Hepatocyte (in vitro differentiated cells): ENCODE data around the gene RANBP3. TPM values are rescaled to one million over a fixed set of nuclear protein-coding genes. Genes with fewer than 3 reads are reported as not detected.

ENCODE experiments used
- DNase-seq: peaks from one replicate; pipeline ENCODE4 v3.0.0-alpha.2; 2016; ENCODE audit warnings: low spot score
- H2AFZ ChIP-seq: fragments of 200-600 bp; sonication (generic); 2 replicates; pipeline ENCODE4 v1.6.0; 2016; ENCODE audit warnings: antibody characterized with exemption, mild to moderate bottlenecking
- H3K27ac ChIP-seq: fragments of 200-600 bp; sonication (generic); 2 replicates; pipeline ENCODE4 v1.5.1; 2016; ENCODE audit warnings: mild to moderate bottlenecking
- H3K27me3 ChIP-seq: fragments of 200-600 bp; sonication (generic); 2 replicates; pipeline ENCODE4 v1.6.1; 2016
- H3K36me3 ChIP-seq: fragments of 200-600 bp; sonication (generic); replicated peaks from 2 replicates; pipeline ENCODE4 v1.5.1; 2016; ENCODE audit warnings: low read depth; ENCODE audit not compliant: insufficient read depth
- H3K4me1 ChIP-seq: fragments of 200-600 bp; sonication (generic); 2 replicates; pipeline ENCODE4 v1.5.1; 2016; ENCODE audit warnings: mild to moderate bottlenecking, moderate library complexity; ENCODE audit not compliant: insufficient read depth
- H3K4me2 ChIP-seq: fragments of 200-600 bp; sonication (generic); 2 replicates; pipeline ENCODE4 v1.6.0; 2016
- H3K4me3 ChIP-seq: fragments of 200-600 bp; sonication (generic); 2 replicates; pipeline ENCODE4 v1.5.1; 2016; ENCODE audit warnings: mild to moderate bottlenecking
- H3K79me2 ChIP-seq: fragments of 200-600 bp; sonication (generic); 2 replicates; pipeline ENCODE4 v1.6.0; 2017; ENCODE audit warnings: mild to moderate bottlenecking
- H3K9me2 ChIP-seq: fragments of 200-600 bp; sonication (generic); replicated peaks from 2 replicates; pipeline ENCODE4 v1.6.0; 2017; ENCODE audit warnings: mild to moderate bottlenecking; ENCODE audit not compliant: insufficient read depth
- H3K9me3 ChIP-seq: fragments of 200-600 bp; sonication (generic); 2 replicates; pipeline ENCODE4 v1.5.1; 2016; ENCODE audit warnings: low read depth, mild to moderate bottlenecking
- H4K20me1 ChIP-seq: fragments of 200-600 bp; sonication (generic); 2 replicates; pipeline ENCODE4 v1.6.0; 2016; ENCODE audit warnings: mild to moderate bottlenecking; ENCODE audit not compliant: insufficient read depth, poor library complexity, severe bottlenecking
- EZH2 ChIP-seq: fragments of 200-600 bp; sonication (generic); IDR thresholded peaks from 2 replicates; pipeline ENCODE4 v1.6.1; 2016; ENCODE audit warnings: antibody characterized with exemption, mild to moderate bottlenecking, borderline replicate concordance
- EZH2phosphoT487 ChIP-seq: fragments of 200-600 bp; sonication (generic); IDR thresholded peaks from one replicate; pipeline ENCODE4 v1.6.1; 2018; ENCODE audit warnings: antibody characterized with exemption, mild to moderate bottlenecking, low read depth, moderate library complexity; ENCODE audit not compliant: unreplicated experiment, severe bottlenecking
- WGBS: methylation state at CpG from one replicate; pipeline ENCODE4 v1.1.6; 2016; ENCODE audit warnings: low lambda C conversion rate; ENCODE audit errors: missing lambda C conversion rate; 5-methylcytosine and 5-hydroxymethylcytosine counted together
- polyA plus RNA-seq: library from polyadenylated mRNA; unstranded; fragments of >200 nt; fragmentation: Nextera tagmentation; extraction: Ambion mirVana; gene quantifications from 2 replicates; pipeline ENCODE4 v1.2.1, GENCODE V29; 2016
- total RNA-seq: library from RNA; depleted of rRNA; stranded (reverse); fragments of >200 nt; gene quantifications from 2 replicates; pipeline ENCODE4 v1.2.3, GENCODE V29; 2014
- TF ChIP-seq, protein P1 (sequence below): fragments of 200-600 bp; sonication (generic); IDR thresholded peaks from 2 replicates; pipeline ENCODE4 v1.5.1; 2016; ENCODE audit warnings: antibody characterized with exemption, mild to moderate bottlenecking; ENCODE audit not compliant: poor library complexity

The RANBP3 gene
- total and polyA plus RNA-seq, 2 experiments from 2014 or later = 10.4 to 51.0 TPM

DNA sequence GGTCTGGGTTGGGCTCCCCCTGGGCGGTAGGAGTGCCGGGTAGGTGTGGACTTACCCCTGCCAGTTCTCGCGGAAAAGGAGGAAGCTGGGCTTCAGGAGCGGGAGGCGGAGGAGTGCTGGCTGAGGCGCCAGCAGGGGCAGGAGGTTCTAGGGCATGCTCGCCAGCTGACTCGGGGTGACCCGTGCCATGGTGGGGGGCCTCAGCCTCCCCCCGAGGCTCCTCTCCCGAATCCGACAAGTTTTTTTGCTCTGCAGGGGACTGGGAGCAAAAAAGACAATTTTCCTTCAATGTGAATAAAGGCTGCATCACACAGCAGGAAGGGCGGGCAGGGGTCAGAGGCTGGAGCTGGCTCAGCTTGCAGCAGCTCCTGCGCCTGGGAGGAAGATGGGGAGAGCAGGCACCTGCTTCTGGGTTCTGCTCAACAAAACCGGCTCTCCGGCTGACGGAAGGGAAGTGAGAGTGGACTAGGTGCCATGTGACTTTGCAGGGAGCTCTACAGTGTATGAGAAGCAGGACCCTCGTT, 26.5 kb downstream of the RANBP3 start:
- H3K27me3 ChIP-seq = no peaks in the 10 kb centered on the region
- no peak for DNase-seq
- H3K27ac ChIP-seq = peak overlapping the region; percentile 20
- no peak for TF ChIP-seq EZH2phosphoT487
- no peak for TF ChIP-seq EZH2
- TF ChIP-seq, protein P1, sequence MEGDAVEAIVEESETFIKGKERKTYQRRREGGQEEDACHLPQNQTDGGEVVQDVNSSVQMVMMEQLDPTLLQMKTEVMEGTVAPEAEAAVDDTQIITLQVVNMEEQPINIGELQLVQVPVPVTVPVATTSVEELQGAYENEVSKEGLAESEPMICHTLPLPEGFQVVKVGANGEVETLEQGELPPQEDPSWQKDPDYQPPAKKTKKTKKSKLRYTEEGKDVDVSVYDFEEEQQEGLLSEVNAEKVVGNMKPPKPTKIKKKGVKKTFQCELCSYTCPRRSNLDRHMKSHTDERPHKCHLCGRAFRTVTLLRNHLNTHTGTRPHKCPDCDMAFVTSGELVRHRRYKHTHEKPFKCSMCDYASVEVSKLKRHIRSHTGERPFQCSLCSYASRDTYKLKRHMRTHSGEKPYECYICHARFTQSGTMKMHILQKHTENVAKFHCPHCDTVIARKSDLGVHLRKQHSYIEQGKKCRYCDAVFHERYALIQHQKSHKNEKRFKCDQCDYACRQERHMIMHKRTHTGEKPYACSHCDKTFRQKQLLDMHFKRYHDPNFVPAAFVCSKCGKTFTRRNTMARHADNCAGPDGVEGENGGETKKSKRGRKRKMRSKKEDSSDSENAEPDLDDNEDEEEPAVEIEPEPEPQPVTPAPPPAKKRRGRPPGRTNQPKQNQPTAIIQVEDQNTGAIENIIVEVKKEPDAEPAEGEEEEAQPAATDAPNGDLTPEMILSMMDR = no peak
- peak overlapping the region; percentile 16 for H3K4me2 ChIP-seq
- peaks cover 61% of the 10 kb centered on the region for H4K20me1 ChIP-seq
- WGBS = 68% methylated on average over 19 of the region's 19 CpGs
- H3K9me2 ChIP-seq = no peaks in the 10 kb centered on the region
- H3K79me2 ChIP-seq = peaks cover 95% of the 10 kb centered on the region
- no peaks in the 10 kb centered on the region for H3K9me3 ChIP-seq
- no peak overlapping the region for H3K4me3 ChIP-seq
- H3K36me3 ChIP-seq = no peaks in the 10 kb centered on the region
- H3K4me1 ChIP-seq = peaks cover 79% of the 10 kb centered on the region
- no peak overlapping the region for H2AFZ ChIP-seq

DNA sequence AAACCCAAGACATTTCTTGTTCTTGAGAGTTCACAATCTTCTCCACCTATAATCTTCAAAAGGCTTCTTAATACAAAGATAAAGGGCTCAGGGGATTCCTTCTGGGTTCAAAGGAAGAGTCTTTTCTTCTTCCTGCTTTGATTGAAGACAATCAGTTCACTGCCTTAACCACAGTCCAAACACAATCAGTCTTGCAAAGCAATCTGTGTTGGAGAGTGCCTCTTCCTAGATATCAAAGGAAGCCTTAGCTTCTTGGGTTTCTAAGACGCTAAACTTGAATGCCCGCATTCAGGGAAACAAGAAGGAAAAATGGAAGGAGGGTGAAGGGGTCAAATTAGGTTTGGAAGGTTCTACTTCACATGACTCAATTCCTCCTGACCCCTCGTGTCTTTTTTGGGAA, 27.2 kb downstream of the RANBP3 start:
- Histone ChIP-seq H2AFZ (no peak overlapping the region), H3K4me3 (no peak overlapping the region), H3K36me3 (no peaks in the 10 kb centered on the region), H4K20me1 (peaks cover 61% of the 10 kb centered on the region), H3K27me3 (no peaks in the 10 kb centered on the region), H3K9me2 (no peaks in the 10 kb centered on the region), H3K79me2 (peaks cover 95% of the 10 kb centered on the region), H3K27ac (peak overlapping the region; percentile 0), H3K9me3 (no peaks in the 10 kb centered on the region), H3K4me2 (no peak overlapping the region), H3K4me1 (peaks cover 73% of the 10 kb centered on the region)
- TF ChIP-seq, protein P1 = no peak
- TF ChIP-seq EZH2 = no peak
- TF ChIP-seq EZH2phosphoT487 = no peak
- DNase-seq = no peak
- WGBS = 63% methylated on average over 3 of the region's 3 CpGs

DNA sequence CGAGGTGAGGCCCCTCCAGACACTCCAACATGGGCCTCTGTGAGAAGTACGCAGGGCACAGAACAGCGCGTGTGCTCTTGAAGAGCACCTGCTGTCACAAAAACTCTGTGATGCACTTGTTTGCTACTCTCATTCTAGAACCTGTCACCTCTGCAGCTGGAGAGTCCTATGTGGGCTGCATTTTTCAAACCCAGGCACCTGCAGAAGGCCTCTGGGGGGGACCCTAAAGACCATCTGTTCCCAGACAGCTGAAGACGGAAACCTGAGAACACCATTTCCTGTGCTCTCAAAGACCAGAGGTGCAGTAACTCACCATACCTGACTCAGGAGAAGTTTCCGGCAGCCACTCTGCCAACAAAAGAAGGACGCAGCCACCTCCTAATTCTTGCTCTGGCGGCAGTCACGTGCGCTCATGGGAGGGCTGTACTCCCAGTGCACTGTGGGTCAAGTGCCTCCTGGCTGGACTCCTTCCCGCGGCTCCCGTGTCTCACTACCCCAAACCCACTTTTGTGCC, 28.1 kb downstream of the RANBP3 start:
- peak overlapping the region; percentile 86 for H3K27ac ChIP-seq

More for the DNA sequence above, 28.1 kb downstream of the RANBP3 start:
- H3K36me3 ChIP-seq = no peaks in the 10 kb centered on the region
- no peak overlapping the region for H3K4me3 ChIP-seq
- no peaks in the 10 kb centered on the region for H3K9me2 ChIP-seq
- TF ChIP-seq, protein P1 = no peak
- TF ChIP-seq EZH2 (no peak), EZH2phosphoT487 (no peak)
- H3K9me3 ChIP-seq = no peaks in the 10 kb centered on the region
- no peaks in the 10 kb centered on the region for H3K27me3 ChIP-seq
- no peak overlapping the region for H2AFZ ChIP-seq
- WGBS = 95% methylated on average over 13 of the region's 13 CpGs
- peaks cover 95% of the 10 kb centered on the region for H3K79me2 ChIP-seq
- no peak overlapping the region for H3K4me2 ChIP-seq
- H3K4me1 ChIP-seq = peaks cover 64% of the 10 kb centered on the region
- peaks cover 65% of the 10 kb centered on the region for H4K20me1 ChIP-seq
- DNase-seq = no peak
